IMR-90 (cell line): ENCODE measurements around the gene MGAT1. TPM values are rescaled to one million over a fixed set of nuclear protein-coding genes. Genes with fewer than 3 reads are reported as not detected.
A peak's percentile ranks its signal among the peaks of the same experiment; 100 is the strongest.

ENCODE experiments used
- ATAC-seq: fragments of 200-7000 bp; cut with Tn5 transposase; 2 replicates; pipeline ENCODE4 v1.9.1; 2020; ENCODE audit warnings: low read depth, mild to moderate bottlenecking, moderate library complexity
- BruUV-seq: library from RNA; stranded (reverse); fragments of 400-500 nt; replicated peaks from 2 replicates; lab custom pipeline; 2021; lab: Mats Ljungman, UMichigan
- CTCF ChIA-PET: fragments of 300-600 bp; formaldehyde crosslinking; extraction: SDS; loops from one replicate; lab custom pipeline; 2021; ENCODE audit warnings: antibody characterized with exemption; lab: Yijun Ruan, JAX
- POLR2A ChIA-PET: fragments of 300-600 bp; sonication (Branson Sonifier 250); formaldehyde crosslinking; loops from one replicate; lab custom pipeline; 2022; ENCODE audit warnings: antibody characterized with exemption; ENCODE audit not compliant: unreplicated experiment; lab: Charles Lee
- DNase-seq: peaks from one replicate; pipeline ENCODE4 v3.0.0; 2013
- H2AFZ ChIP-seq: replicated peaks from 2 replicates; pipeline ENCODE3; 2013; ENCODE audit warnings: low read length, mild to moderate bottlenecking; ENCODE audit not compliant: poor library complexity
- H2AK5ac ChIP-seq: 2 replicates; pipeline ENCODE4 v1.6.1; 2013; ENCODE audit warnings: low read depth, low read length, inconsistent platforms
- H2AK9ac ChIP-seq: replicated peaks from 2 replicates; pipeline ENCODE3; 2013; ENCODE audit warnings: mild to moderate bottlenecking, low read depth, low read length, moderate library complexity; ENCODE audit not compliant: poor library complexity
- H2BK120ac ChIP-seq: 2 replicates; pipeline ENCODE4 v1.6.1; 2013; ENCODE audit warnings: low read depth, low read length, inconsistent platforms
- H2BK15ac ChIP-seq: 3 replicates; pipeline ENCODE4 v1.6.1; 2013; ENCODE audit warnings: low read depth, low read length, inconsistent platforms
- H2BK20ac ChIP-seq: 2 replicates; pipeline ENCODE4 v1.6.1; 2013; ENCODE audit warnings: low read depth, mild to moderate bottlenecking, inconsistent platforms, low read length, moderate library complexity
- H2BK5ac ChIP-seq: 2 replicates; pipeline ENCODE4 v1.6.1; 2013; ENCODE audit warnings: mild to moderate bottlenecking, low read depth, low read length, inconsistent platforms; ENCODE audit not compliant: poor library complexity, severe bottlenecking
- H3K14ac ChIP-seq: replicated peaks from 2 replicates; pipeline ENCODE4 v1.6.1; 2013; ENCODE audit warnings: low read depth, low read length, inconsistent platforms
- H3K18ac ChIP-seq: 2 replicates; pipeline ENCODE4 v1.6.1; 2013; ENCODE audit warnings: low read depth, low read length, control low read depth
- H3K23ac ChIP-seq: 2 replicates; pipeline ENCODE4 v1.6.1; 2013; ENCODE audit warnings: low read depth, low read length, inconsistent platforms
- H3K27ac ChIP-seq: 2 replicates; pipeline ENCODE4 v1.5.1; 2013; ENCODE audit warnings: mild to moderate bottlenecking, control low read depth, low read length; ENCODE audit not compliant: insufficient read depth
- H3K27me3 ChIP-seq: 2 replicates; pipeline ENCODE4 v1.6.1; 2013; ENCODE audit warnings: low read length; ENCODE audit not compliant: control insufficient read depth, insufficient read depth
- H3K36me3 ChIP-seq: 2 replicates; pipeline ENCODE4 v1.6.1; 2013; ENCODE audit warnings: low read length, mixed read lengths; ENCODE audit not compliant: control insufficient read depth, insufficient read depth
- H3K4ac ChIP-seq: 2 replicates; pipeline ENCODE4 v1.6.1; 2013; ENCODE audit warnings: low read depth, low read length, inconsistent platforms
- H3K4me1 ChIP-seq: 2 replicates; pipeline ENCODE4 v1.6.1; 2013; ENCODE audit warnings: low read length, mixed read lengths; ENCODE audit not compliant: control insufficient read depth, insufficient read depth
- H3K4me2 ChIP-seq: 2 replicates; pipeline ENCODE4 v1.6.1; 2013; ENCODE audit warnings: low read depth, mild to moderate bottlenecking, control low read depth, low read length, moderate library complexity
- H3K4me3 ChIP-seq: 2 replicates; pipeline ENCODE4 v1.5.1; 2013; ENCODE audit warnings: low read depth, mild to moderate bottlenecking, control low read depth, low read length, moderate library complexity; ENCODE audit not compliant: insufficient read depth
- H3K56ac ChIP-seq: 2 replicates; pipeline ENCODE4 v1.6.1; 2013; ENCODE audit warnings: low read length, inconsistent platforms; ENCODE audit not compliant: insufficient read depth; ENCODE audit errors: extremely low read depth
- H3K79me1 ChIP-seq, 2 experiments: 2 replicates each; pipeline ENCODE4 v1.6.1; 2013; ENCODE audit warnings: low read length in 2 of 2, inconsistent platforms in 1 of 2, low read depth in 1 of 2
- H3K9ac ChIP-seq: 2 replicates; pipeline ENCODE4 v1.6.1; 2013; ENCODE audit warnings: low read depth, low read length, control low read depth
- H3K9me1 ChIP-seq: 2 replicates; pipeline ENCODE4 v1.6.1; 2013; ENCODE audit warnings: low read length, inconsistent platforms; ENCODE audit not compliant: insufficient read depth
- H3K9me3 ChIP-seq: 2 replicates; pipeline ENCODE4 v1.6.1; 2013; ENCODE audit warnings: low read length; ENCODE audit not compliant: control insufficient read depth, insufficient read depth
- H4K20me1 ChIP-seq: 2 replicates; pipeline ENCODE4 v1.6.1; 2013; ENCODE audit warnings: low read length, inconsistent platforms; ENCODE audit not compliant: insufficient read depth
- H4K5ac ChIP-seq: 2 replicates; pipeline ENCODE4 v1.6.1; 2013; ENCODE audit warnings: mild to moderate bottlenecking, low read depth, low read length, control low read depth
- H4K8ac ChIP-seq, 2 experiments: 2 replicates each; pipeline ENCODE4 v1.6.1; 2013; ENCODE audit warnings: low read depth in 2 of 2, low read length in 2 of 2, control low read depth in 1 of 2, inconsistent platforms in 1 of 2
- H4K91ac ChIP-seq: 2 replicates; pipeline ENCODE4 v1.6.1; 2013; ENCODE audit warnings: low read depth, low read length, inconsistent platforms; ENCODE audit not compliant: insufficient read depth
- CHD1 ChIP-seq: IDR thresholded peaks from 2 replicates; pipeline ENCODE4 v1.6.1; 2012; ENCODE audit warnings: low read depth, low read length, improper control_type of control experiment
- NFE2L2 ChIP-seq: fragments of 150-350 bp; IDR thresholded peaks from 2 replicates; pipeline ENCODE4 v1.6.1; 2016; ENCODE audit warnings: low read depth, mild to moderate bottlenecking, low read length
- POLR2A ChIP-seq: IDR thresholded peaks from 2 replicates; pipeline ENCODE4 v1.6.1; 2012; ENCODE audit warnings: mild to moderate bottlenecking, low read depth, low read length
- WGBS, 2 experiments: methylation state at CpG; one replicate each; pipeline versions ENCODE4 v1.1.5 to v1.1.7; 2013; ENCODE audit warnings: missing lambda C conversion rate in 2 of 2; ENCODE audit not compliant: insufficient read length in 1 of 2; ENCODE audit errors: extremely low coverage in 2 of 2; 5-methylcytosine and 5-hydroxymethylcytosine counted together
- dilution Hi-C: fragments of 300-500 bp; cut with HindIII; formaldehyde crosslinking; loops from one replicate; pipeline ENCODE4 v1.14.3; 2018; ENCODE audit warnings: low sequenced_read_pairs; ENCODE audit not compliant: unreplicated experiment
- in situ Hi-C: fragments of 300-500 bp; cut with MboI; formaldehyde crosslinking; loops from 3 replicates; pipeline ENCODE4 v1.14.3; 2019; ENCODE audit warnings: low sequenced_read_pairs, inconsistent platforms, mixed read lengths
- intact Hi-C: fragments of 100-400 bp; cut with micrococcal nuclease; formaldehyde crosslinking; loops from 2 replicates; pipeline ENCODE4 v1.10.0; 2022
- polyA plus RNA-seq, 3 experiments: library from polyadenylated mRNA; depleted of rRNA; stranded (reverse); fragments of >200 nt; gene quantifications; 2 replicates each; pipeline ENCODE4 v1.2.3, GENCODE V29; 2012; ENCODE audit warnings: low replicate concordance in 1 of 3
- total RNA-seq: library from RNA; depleted of rRNA; stranded (reverse); fragments of >200 nt; gene quantifications from 2 replicates; pipeline ENCODE4 v1.2.3, GENCODE V29; 2012
- TF ChIP-seq, protein P1 (sequence below): conservative IDR thresholded peaks from 2 replicates; pipeline ENCODE4 v1.5.1; 2012; ENCODE audit warnings: mild to moderate bottlenecking, low read depth, low read length, improper control_type of control experiment

MGAT1 gene
- total and polyA plus RNA-seq, 2 of the 4 experiments (the other 2 are of a cell fraction), result 56.3 to 141 TPM

DNA sequence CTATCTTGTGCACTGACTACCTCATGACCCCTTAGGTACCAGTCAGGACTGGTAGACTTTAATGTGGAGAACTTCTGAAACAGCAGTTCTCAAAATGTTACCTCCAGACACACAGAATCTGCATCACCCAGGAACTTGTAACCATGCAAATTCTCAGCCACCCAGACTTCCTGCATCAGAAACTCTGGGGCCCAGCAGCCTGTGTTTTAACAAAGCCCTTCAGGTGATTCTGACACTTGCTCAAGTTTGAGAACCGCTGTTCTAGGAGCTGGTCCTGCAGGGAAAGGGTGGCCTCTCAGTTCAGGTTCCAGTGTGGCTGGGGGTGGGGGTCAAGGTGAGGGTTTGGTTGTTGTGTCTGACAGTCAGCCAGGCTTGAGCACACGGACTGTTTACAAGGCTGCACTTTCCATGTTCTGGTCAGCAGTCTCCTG, 30.0 kb upstream of the MGAT1 start:
- Histone ChIP-seq H3K27me3 (no peaks in the 10 kb centered on the region), H3K27ac (no peak overlapping the region), H3K4me2 (peak overlapping the region; percentile 93; the same call in 1 of the 2 replicates), H3K14ac (no peak overlapping the region), H3K4ac (no peak overlapping the region), H2BK120ac (no peak overlapping the region), H3K23ac (no peak overlapping the region), H2BK20ac (no peak overlapping the region), H3K9ac (no peak overlapping the region; the same call in 1 of the 2 replicates), H4K5ac (no peak overlapping the region), H2AFZ (no peak overlapping the region), H2BK5ac (no peak overlapping the region), H2AK9ac (peak overlapping the region; percentile 51), H3K56ac (no peak overlapping the region), H3K9me3 (no peaks in the 10 kb centered on the region), H4K20me1 (no peaks in the 10 kb centered on the region), H4K8ac (no peak overlapping the region; a peak in 1 of 4 replicates), H4K91ac (no peak overlapping the region), H2AK5ac (no peak overlapping the region), H3K79me1 (peaks cover 18 to 28% of the 10 kb centered on the region in 2 experiments), H3K9me1 (peaks cover 8% of the 10 kb centered on the region; the same call in 1 of the 2 replicates), H3K36me3 (peaks cover 18% of the 10 kb centered on the region), H2BK15ac (no peak overlapping the region), H3K18ac (no peak overlapping the region), H3K4me1 (peaks cover 9% of the 10 kb centered on the region), H3K4me3 (no peak overlapping the region)
- ATAC-seq, result no peak
- ChIA-PET POLR2A (no interaction called here), CTCF (no interaction called here)
- intact Hi-C loops, result no loop called here
- WGBS, 2 experiments, result 100% methylated on average over 1 of the region's 2 CpGs; no CpG with 5 or more reads in 1 of the 2 experiments
- BruUV-seq, result no TSS peak
- in situ Hi-C loops, result no loop called here
- TF ChIP-seq CHD1 (no peak), POLR2A (no peak), NFE2L2 (no peak)
- TF ChIP-seq, protein P1, sequence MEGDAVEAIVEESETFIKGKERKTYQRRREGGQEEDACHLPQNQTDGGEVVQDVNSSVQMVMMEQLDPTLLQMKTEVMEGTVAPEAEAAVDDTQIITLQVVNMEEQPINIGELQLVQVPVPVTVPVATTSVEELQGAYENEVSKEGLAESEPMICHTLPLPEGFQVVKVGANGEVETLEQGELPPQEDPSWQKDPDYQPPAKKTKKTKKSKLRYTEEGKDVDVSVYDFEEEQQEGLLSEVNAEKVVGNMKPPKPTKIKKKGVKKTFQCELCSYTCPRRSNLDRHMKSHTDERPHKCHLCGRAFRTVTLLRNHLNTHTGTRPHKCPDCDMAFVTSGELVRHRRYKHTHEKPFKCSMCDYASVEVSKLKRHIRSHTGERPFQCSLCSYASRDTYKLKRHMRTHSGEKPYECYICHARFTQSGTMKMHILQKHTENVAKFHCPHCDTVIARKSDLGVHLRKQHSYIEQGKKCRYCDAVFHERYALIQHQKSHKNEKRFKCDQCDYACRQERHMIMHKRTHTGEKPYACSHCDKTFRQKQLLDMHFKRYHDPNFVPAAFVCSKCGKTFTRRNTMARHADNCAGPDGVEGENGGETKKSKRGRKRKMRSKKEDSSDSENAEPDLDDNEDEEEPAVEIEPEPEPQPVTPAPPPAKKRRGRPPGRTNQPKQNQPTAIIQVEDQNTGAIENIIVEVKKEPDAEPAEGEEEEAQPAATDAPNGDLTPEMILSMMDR, result no peak
- no peak for DNase-seq
- dilution Hi-C loops, result no loop called here
